Panc1 (cell line): Measurements from ENCODE around the gene AP2B1.

ENCODE experiments used
- CTCF ChIP-seq: fragments of 450-650 bp; IDR thresholded peaks from 2 replicates; pipeline ENCODE4 v1.5.1; 2017; ENCODE audit warnings: mild to moderate bottlenecking
- POLR2AphosphoS5 ChIP-seq: IDR thresholded peaks from 2 replicates; pipeline ENCODE4 v1.6.1; 2012; ENCODE audit warnings: mild to moderate bottlenecking, low read depth, low read length, moderate library complexity
- REST ChIP-seq, 2 experiments: IDR thresholded peaks; 2 replicates each; pipeline ENCODE4 v1.6.1; 2011 to 2012; ENCODE audit warnings: low read depth in 2 of 2, control low read depth in 1 of 2, low read length in 1 of 2, mild to moderate bottlenecking in 1 of 2, moderate library complexity in 1 of 2; ENCODE audit not compliant: insufficient read depth in 1 of 2
- SIN3A ChIP-seq: IDR thresholded peaks from 2 replicates; pipeline ENCODE4 v1.6.1; 2012; ENCODE audit warnings: low read depth, mild to moderate bottlenecking, low read length, moderate library complexity, borderline replicate concordance; ENCODE audit not compliant: insufficient read depth

- TF ChIP-seq REST (IDR thresholded peaks at IDR 0.05; ENCODE audit: insufficient read depth in 1 of 2, low read depth in 2 of 2, low read length in 1 of 2), result no peak
- TF ChIP-seq CTCF, result no peak
- TF ChIP-seq POLR2AphosphoS5, result no peak
- no peak for TF ChIP-seq SIN3A
Measured at GRCh38 chr17:35609831-35610230, 22.7 kb downstream of the AP2B1 start.
